Activated gamma-delta T cell treated with Interleukin-2 at 50 U/mL for 16 hours (primary cell): ENCODE results near the gene PKNOX2.

ENCODE experiments used
- DNase-seq: peaks from one replicate; pipeline ENCODE4 v3.0.0-alpha.2; 2020

Gene PKNOX2

GRCh38 chr11:125369808-125370207, 205.3 kb downstream of the PKNOX2 start:
- DNase-seq = no peak

GRCh38 chr11:125370561-125371389, 206.2 kb downstream of the PKNOX2 start:
- DNase-seq = no peak

DNA sequence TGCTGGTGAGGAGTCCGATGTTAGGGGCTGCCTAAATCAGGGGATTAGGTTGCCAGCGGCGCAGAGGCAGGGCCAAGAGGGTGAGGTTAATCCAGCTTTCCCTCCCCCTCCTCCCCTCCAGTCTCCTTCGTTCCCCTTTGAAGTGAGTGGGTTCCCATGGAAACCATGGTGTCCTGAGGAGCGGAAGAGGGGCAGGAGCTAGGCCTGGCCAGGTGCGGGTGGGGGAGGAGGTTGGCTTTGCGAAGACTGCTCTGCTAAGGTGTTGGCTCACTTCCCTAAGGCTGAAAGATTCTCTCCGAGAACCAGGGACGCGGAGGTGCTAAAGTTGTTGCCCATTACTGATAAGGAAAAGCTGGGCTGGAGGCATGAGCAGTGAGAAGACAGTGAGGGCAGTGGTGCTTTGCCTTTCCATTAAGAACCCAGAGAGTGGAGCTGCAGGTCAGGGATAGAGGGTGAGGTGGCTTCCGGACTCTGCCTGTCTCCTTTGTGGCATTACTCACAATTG, 206.9 kb downstream of the PKNOX2 start:
- DNase-seq = no peak

GRCh38 chr11:125372088-125372487, 207.5 kb downstream of the PKNOX2 start:
- DNase-seq = no peak

- DNase-seq = no peak
These were observed 208.4 kb downstream of the PKNOX2 start for GRCh38 chr11:125372911-125373310.

GRCh38 chr11:125373426-125374391, 209.2 kb downstream of the PKNOX2 start:
- DNase-seq = no peak

GRCh38 chr11:125374398-125374797, 209.8 kb downstream of the PKNOX2 start:
- DNase-seq = no peak

- no peak for DNase-seq
These were observed 210.6 kb downstream of the PKNOX2 start for GRCh38 chr11:125375146-125375545.

DNA sequence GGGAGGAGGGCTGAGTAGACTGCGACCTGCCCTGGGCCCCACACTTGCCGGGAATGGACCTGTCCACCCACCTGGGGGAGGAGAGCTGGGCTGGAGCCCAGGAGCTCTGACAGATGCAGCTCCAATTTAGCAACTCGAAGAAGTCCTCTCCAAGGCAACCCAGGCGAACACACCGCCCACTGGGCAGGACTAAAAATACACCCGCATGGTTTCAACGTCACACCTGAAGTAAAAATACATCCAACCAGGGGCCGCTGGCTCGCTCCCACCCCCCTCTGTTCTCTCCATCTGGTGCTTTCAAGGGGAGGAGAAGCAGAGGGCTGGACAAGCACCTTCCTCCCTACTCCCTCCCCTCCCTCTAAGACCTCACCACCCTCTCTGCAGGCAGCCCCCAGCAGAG, 211.6 kb downstream of the PKNOX2 start:
- no peak for DNase-seq

DNA sequence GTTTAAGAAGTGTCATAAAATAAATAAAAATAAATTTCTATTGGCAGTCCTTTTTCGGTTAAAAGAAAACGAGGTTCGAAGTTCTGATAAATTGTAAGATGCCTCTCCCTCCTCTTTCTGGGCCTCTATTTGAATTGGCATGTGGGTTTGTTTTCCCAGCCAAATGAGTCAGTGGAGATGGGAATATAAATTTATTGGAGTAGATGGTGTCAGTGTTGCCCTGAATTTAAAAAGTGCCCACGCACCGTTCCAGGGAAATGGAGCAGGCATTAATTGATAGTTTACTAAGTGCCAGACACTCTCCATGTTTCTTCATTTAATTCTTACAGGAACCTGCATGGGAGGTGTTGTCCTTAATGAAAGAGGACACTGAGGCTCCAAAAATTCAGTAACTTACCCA, 212.3 kb downstream of the PKNOX2 start:
- no peak for DNase-seq

- no peak for DNase-seq
These were observed 213.5 kb downstream of the PKNOX2 start for GRCh38 chr11:125378083-125378482.

DNA sequence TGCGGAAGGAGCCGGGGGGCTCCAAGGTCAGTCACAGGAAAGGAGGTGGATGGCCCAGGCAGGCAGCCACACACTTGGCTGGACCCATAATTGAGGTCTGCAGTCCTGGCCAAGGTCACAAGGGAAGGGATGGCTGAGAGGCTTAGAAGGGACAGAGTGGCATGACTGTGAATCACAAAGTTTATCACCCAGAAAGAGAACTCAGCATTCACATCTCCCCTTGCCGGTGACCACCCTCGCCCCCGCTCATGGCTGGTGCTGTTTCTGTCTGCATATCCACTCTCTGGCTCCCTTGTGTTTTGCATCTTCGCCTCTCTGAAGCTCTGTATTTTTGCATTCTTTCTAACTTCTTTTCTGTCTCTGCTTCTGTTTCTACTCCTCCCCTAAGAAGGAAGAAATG, 214.0 kb downstream of the PKNOX2 start:
- no peak for DNase-seq

- no peak for DNase-seq
These were observed 215.0 kb downstream of the PKNOX2 start for GRCh38 chr11:125379565-125379964.

- DNase-seq = no peak
These were observed 215.4 kb downstream of the PKNOX2 start for GRCh38 chr11:125379981-125380380.

DNA sequence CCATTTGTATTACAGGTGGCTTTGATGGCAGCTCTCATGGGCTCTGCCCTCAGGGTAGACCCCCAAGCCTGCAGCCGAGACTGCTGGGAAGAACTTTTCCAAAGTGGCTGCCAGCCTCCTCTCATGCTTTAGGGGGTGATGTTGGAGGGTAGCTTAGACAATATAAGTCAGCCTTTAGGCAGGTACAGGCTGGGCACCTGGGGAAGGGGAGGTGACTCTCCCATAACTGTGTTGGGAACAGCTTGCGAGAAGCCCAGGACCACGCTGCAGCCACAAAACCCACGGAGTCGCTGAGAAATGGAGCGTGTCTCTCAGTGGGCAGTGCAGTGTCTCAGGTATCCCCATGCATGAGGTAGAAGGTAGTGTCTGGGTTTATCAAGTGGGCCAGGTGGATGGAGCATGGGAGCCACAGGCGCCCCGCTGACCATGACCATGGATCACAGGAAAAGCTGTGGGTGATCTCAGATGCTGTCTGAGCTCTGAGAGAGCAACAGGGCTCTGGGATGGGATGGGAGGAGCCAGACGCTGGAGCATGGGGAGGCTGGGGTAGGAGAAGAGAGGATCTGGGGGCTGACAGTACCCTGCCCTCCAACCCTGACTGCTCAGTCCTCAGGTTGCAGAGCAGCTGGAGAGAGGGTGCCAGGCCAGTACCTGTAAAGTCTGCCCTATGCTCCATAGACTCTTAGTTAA, 216.3 kb downstream of the PKNOX2 start:
- DNase-seq = no peak

DNA sequence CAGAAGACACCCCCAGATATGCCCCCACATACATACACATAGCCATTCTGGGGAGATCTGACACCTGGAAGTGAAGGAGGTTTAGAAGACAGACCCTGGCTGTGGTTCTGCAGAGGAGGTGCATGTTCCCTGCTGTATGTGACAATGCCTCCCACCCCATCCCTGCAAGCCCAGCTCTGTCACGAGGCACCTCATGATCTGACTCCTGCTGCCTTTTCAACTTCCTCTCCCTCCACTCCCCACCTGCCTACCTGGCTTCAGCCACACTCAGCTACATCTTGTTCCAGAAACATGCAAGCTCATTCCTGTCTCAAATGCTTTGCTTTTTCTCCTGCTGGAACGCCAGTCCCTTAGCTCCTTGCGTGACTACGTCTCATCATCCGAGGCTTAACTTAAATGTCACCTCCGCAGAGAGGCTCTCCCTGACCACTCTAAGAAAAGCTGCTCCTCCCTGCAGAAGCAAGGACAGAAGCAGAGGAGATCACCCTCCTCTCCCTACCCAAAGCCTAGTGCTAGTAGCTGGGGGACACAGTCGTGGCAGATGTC, 217.0 kb downstream of the PKNOX2 start:
- no peak for DNase-seq

DNA sequence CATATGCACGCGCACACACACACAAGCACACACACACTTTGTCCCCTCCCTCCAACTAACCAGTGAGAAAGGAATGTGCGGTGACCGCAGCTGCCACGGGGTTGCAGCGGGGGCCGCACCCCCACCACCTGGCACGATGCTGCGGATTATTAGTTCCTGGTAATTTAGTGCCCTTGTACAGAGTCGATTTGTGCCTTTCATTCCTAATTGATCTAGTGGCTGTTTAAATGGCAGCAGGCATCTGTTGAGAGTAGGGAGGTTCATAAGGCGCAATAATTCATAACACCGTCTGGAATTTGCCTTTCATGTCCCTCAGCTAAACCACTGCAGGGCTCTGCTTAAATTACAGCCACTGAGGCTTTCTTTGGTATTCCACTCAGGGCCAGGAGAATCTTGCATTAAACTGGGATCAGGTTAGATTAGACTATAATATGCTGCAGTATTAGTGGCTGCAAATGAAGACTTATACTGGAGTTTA, 217.8 kb downstream of the PKNOX2 start:
- no peak for DNase-seq

- no peak for DNase-seq
These were observed 218.3 kb downstream of the PKNOX2 start for GRCh38 chr11:125382822-125383221.

DNA sequence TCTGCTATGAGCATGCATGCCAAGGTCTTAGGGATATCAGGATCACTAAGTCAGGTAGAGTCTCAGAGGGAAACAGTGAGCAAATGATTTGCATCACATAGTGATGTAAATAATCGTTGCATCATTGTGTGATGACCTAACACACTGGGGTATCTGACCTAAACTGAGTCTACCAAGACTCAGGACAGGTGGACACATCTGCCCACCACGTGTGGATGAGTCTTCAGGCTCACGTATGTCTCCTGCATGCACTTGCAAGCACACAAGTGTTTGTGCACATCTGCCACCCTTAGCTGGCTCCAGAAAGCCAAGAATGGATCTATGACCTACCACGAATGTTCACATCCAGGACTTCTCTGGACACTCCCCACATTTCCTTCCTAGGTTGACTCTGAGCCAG, 220.3 kb downstream of the PKNOX2 start:
- no peak for DNase-seq

- DNase-seq = no peak
These were observed 223.3 kb downstream of the PKNOX2 start for GRCh38 chr11:125387901-125388300.

- DNase-seq = no peak
These were observed 224.1 kb downstream of the PKNOX2 start for GRCh38 chr11:125388611-125389010.

DNA sequence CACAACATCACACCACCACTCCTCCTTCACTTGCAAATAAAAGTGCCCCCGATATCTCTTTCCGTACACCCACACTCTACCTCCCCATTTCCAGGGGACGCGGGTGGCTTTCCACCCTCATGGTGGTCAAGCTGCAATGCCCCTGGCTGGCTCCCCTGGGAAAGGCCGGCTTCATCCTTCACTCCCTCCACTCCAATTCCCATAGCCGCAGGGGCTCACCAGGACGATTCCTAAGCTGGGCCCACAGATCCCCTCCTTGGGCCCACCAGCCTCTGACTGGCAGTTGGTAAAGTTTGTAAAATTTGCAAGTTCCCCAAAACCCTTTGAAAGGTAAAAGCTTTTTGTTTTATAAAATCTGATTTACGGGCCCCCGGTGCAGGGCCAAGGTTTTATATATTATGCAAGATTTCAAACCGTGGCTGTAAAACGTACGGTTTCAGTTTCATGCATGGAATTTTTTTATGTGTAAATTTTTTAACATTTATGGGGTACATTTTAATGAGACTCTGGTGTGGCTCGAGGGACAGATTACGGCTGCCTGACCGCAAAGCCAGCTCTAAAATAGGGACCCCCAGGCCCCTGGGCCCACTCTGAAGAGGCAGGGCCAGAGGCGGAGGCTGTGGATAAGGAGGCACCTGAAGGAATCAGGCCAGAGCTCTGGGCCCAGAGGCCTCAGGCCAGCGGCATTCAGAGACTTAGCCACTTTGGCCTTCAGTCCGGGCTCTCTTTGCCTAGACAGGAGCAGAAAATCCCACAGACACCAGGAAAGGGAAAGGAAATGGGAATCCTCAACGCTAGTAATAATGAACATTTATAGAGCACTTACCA, 225.0 kb downstream of the PKNOX2 start:
- no peak for DNase-seq
